ENCODE measurements around the gene CAPN5.

Gene CAPN5

DNA sequence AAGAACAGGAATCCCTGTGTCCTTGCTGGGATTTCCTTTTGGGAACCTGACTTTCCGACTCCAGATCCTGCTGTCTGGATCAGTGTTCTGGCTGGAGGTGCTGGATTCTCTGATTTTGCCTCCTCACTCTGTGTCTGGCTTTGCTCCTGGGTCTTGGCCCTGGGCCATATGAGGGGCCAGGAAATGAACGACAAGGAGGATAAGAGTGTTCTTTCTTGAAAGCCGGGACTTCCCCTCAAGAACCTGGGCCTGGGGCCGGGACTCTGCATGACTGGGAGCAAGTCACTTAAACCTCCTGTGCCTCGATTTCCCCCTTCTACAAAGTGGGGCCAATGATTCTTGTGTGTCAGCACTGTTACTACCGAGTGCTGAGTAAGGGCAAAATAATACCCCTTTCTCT is 58.4 kb downstream of the CAPN5 start:
- TF ChIP-seq, protein P1, sequence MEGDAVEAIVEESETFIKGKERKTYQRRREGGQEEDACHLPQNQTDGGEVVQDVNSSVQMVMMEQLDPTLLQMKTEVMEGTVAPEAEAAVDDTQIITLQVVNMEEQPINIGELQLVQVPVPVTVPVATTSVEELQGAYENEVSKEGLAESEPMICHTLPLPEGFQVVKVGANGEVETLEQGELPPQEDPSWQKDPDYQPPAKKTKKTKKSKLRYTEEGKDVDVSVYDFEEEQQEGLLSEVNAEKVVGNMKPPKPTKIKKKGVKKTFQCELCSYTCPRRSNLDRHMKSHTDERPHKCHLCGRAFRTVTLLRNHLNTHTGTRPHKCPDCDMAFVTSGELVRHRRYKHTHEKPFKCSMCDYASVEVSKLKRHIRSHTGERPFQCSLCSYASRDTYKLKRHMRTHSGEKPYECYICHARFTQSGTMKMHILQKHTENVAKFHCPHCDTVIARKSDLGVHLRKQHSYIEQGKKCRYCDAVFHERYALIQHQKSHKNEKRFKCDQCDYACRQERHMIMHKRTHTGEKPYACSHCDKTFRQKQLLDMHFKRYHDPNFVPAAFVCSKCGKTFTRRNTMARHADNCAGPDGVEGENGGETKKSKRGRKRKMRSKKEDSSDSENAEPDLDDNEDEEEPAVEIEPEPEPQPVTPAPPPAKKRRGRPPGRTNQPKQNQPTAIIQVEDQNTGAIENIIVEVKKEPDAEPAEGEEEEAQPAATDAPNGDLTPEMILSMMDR (IDR thresholded peaks at IDR 0.05; ENCODE audit: insufficient read depth, low read depth, low read length, missing control alignments) = no peak
- H3K4me3 ChIP-seq (ENCODE audit: low read length) = no peak overlapping the region
- DNase-seq (ENCODE audit: low read depth) = no peak

DNA sequence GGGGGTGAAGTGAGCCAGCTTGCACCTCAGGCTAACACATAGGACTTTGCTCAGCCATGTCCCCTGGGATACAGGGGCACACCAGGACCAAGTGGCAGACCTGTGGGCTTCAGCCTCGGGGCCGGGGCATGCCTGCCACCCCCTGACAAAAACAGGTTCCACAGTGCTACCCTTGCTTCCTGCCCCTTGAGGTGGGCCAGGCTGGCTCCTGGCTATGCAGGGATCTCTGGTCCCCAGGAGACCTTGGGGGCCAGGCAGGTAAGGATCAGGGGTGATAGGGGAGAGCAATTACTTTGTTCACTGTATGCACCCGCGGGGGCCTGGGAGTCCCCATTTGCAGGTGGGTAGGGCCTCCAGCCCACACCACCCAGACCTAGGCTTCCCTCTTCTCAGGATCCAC is 58.9 kb downstream of the CAPN5 start:
- TF ChIP-seq, protein P1 (IDR thresholded peaks at IDR 0.05; ENCODE audit: insufficient read depth, low read depth, low read length, missing control alignments) = no peak
- DNase-seq (ENCODE audit: low read depth) = no peak
- H3K4me3 ChIP-seq (ENCODE audit: low read length) = no peak overlapping the region

DNA sequence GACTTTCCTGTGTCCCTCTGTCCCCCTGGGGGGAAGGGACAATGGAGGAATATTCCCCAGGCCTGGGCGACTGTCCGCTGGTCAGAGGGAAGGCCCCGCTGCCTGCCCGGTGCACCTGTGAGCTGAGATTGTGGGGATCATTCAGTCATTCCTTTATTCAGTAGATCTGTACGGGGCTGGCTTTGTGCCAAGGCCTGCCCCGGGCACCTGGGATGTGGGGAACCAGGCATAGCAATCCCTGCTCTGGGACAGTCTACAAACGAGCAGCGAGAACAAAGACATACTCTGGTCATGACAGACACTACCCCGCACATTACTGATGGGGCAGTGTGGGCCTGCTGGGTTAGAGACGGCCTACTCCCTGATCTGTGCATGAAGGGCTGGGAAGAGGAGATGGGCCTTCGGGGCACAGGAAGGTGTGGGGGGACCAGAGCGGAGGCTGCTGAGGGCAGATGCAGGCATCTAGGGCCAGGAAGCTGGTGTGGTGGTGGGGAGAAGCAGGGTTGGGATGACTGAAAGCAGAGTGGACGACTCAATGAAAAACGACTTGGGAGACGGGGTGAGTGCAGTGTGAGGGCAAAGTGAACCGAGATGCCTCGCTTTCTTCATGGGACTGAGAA is 59.5 kb downstream of the CAPN5 start:
- no peak for DNase-seq (ENCODE audit: low read depth)
- TF ChIP-seq, protein P1 (IDR thresholded peaks at IDR 0.05; ENCODE audit: insufficient read depth, low read depth, low read length, missing control alignments) = no peak
- H3K4me3 ChIP-seq (ENCODE audit: low read length) = no peak overlapping the region

DNA sequence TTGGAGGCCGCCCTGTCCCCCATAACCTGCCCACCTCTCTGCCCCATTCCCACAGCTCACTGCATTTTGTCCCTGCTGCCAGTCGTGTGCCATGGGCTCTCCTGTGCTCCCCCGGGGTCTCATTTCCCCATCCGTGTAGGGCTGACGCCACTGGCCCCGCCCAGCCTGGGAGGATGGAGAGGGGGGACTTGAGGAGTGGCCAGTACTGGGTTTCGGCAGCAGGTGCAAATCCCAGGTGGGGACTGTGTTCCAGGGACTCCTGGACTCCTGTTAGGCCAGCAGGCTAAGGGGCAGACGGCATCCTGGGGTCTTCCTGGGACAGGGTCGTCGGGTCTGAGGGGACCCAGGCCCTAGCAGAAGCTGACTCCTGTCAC is 60.1 kb downstream of the CAPN5 start:
- no peak for DNase-seq (ENCODE audit: low read depth)
- no peak overlapping the region for H3K4me3 ChIP-seq (ENCODE audit: low read length)
- TF ChIP-seq, protein P1 (IDR thresholded peaks at IDR 0.05; ENCODE audit: insufficient read depth, low read depth, low read length, missing control alignments) = no peak

DNA sequence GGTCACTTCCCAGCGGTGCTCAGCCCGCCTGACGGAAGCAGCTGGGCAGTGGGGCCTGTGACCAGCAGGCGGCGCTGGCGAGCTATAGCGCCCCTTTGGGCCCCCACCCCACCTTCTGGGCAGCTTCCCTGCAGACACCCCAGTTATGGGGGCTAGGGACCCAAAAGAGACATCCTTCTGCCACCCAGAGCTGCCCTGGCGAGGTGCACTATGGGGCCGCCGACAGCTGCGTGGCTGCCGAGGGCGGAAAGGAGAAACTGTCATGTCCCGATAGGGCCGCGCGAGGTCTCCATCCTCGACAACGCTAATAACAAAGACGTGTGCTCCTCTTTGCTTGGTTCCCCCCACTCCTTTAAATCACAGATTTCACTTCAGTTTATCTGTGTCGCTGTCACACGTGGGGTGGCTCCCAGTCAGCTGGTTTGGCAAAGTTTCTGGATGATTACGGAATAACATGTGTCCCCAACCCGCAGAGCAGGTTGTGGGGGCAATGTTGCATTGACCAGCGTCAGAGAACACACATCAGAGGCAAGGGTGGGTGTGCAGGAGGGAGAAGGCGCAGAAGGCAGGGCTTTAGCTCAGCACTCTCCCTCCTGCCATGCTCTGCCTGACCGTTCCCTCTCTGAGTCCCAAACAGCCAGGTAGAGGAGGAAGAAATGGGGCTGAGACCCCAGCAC is 60.6 kb downstream of the CAPN5 start:
- DNase-seq (ENCODE audit: low read depth) = peak; percentile 28
- peak overlapping the region; percentile 35 for H3K4me3 ChIP-seq (ENCODE audit: low read length)
- TF ChIP-seq, protein P1 (IDR thresholded peaks at IDR 0.05; ENCODE audit: insufficient read depth, low read depth, low read length, missing control alignments) = peak; percentile 93

DNA sequence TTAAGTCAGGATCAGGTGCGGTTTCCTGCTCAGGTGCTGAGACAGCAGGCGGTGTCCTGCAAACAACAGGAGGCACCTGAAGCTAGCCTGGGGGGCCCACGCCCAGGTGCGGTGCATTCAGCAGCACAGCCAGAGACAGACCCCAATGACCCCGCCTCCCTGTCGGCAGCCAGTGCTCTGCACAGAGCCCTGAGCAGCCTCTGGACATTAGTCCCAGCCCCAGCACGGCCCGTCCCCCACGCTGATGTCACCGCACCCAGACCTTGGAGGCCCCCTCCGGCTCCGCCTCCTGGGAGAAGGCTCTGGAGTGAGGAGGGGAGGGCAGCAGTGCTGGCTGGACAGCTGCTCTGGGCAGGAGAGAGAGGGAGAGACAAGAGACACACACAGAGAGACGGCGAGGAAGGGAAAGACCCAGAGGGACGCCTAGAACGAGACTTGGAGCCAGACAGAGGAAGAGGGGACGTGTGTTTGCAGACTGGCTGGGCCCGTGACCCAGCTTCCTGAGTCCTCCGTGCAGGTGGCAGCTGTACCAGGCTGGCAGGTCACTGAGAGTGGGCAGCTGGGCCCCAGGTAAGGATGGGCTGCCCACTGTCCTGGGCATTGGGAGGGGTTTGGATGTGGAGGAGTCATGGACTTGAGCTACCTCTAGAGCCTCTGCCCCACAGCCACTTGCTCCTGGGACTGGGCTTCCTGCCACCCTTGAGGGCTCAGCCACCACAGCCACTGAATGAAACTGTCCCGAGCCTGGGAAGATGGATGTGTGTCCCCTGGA is 61.3 kb downstream of the CAPN5 start, which contains the start of gene MYO7A:
Gene MYO7A (plus strand): TSS at position 327 of the 772 bp plus-strand sequence. CDS start 2,389 bp downstream, outside the sequence.
- DNase-seq (ENCODE audit: low read depth) = peak; percentile 13
- peak within 1 kb of the TSS; percentile 35 for H3K4me3 ChIP-seq (ENCODE audit: low read length)
- TF ChIP-seq, protein P1 (IDR thresholded peaks at IDR 0.05; ENCODE audit: insufficient read depth, low read depth, low read length, missing control alignments) = no peak

Data from epithelial cell of esophagus (primary cell).